ENCODE results near the gene CLEC19A. TPM values are rescaled to one million over a fixed set of nuclear protein-coding genes. Genes with fewer than 3 reads are reported as not detected.

CLEC19A gene
- total RNA-seq, 1 experiment from 2014 or later, result not detected

DNA sequence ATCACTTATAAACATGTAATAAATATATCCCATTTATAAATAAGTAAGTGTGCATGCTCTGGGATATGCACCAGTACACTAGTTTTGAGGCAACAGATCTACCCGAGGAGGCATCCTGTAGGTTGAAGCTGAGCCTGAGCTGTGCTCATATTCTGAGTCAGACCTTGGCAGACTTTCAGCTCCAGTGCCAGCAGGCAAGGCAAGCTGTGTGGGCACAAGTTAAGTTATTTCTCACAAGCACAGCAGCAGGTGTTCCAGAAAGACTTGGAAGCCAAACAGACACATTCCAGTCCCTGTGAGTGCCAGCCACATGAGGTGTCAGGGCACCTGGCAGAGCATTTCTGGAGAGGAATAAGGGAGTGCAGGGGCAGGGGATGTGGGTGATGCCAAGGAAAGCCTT lies 1.3 kb upstream of the CLEC19A start:
- intact Hi-C loops (cut with micrococcal nuclease; ENCODE audit: unreplicated experiment), result no loop called here
- Histone ChIP-seq H3K4me1 (ENCODE audit: control insufficient read depth, insufficient read depth, low read length) (no peaks in the 10 kb centered on the region), H3K36me3 (ENCODE audit: control insufficient read depth, insufficient read depth, low read length) (no peaks in the 10 kb centered on the region), H3K9me3 (ENCODE audit: control insufficient read depth, insufficient read depth, low read depth, low read length) (no peaks in the 10 kb centered on the region), H3K27me3 (ENCODE audit: control insufficient read depth, insufficient read depth, low read length) (peaks cover 2% of the 10 kb centered on the region; the same call in 1 of the 2 replicates), H3K27ac (ENCODE audit: low read length) (no peak overlapping the region), H3K4me3 (ENCODE audit: low read depth in 2 of 2, low read length in 2 of 2) (no peak overlapping the region)
- CTCF ChIA-PET, result no interaction called here
- POLR2A ChIA-PET, result no interaction called here
- in situ Hi-C loops (cut with HindIII; ENCODE audit: low pct_unique_long_range_greater_than_20kb, low sequenced_read_pairs), result no loop called here
- ATAC-seq (peak; percentile 90), DNase-seq (ENCODE audit: low read depth, low spot score) (peak; percentile 43)
- TF ChIP-seq SIN3A (IDR thresholded peaks at IDR 0.05; ENCODE audit: borderline replicate concordance, insufficient read depth, low read depth, low read length) (no peak), POLR2AphosphoS5 (IDR thresholded peaks at IDR 0.05; ENCODE audit: low read depth, low read length) (no peak), TCF7L2 (IDR thresholded peaks at IDR 0.05; ENCODE audit: low read depth, low read length) (no peak)
- TF ChIP-seq, protein P1, sequence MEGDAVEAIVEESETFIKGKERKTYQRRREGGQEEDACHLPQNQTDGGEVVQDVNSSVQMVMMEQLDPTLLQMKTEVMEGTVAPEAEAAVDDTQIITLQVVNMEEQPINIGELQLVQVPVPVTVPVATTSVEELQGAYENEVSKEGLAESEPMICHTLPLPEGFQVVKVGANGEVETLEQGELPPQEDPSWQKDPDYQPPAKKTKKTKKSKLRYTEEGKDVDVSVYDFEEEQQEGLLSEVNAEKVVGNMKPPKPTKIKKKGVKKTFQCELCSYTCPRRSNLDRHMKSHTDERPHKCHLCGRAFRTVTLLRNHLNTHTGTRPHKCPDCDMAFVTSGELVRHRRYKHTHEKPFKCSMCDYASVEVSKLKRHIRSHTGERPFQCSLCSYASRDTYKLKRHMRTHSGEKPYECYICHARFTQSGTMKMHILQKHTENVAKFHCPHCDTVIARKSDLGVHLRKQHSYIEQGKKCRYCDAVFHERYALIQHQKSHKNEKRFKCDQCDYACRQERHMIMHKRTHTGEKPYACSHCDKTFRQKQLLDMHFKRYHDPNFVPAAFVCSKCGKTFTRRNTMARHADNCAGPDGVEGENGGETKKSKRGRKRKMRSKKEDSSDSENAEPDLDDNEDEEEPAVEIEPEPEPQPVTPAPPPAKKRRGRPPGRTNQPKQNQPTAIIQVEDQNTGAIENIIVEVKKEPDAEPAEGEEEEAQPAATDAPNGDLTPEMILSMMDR (IDR thresholded peaks at IDR 0.05), result no peak
- no TSS peak for BruUV-seq (replicated peaks)

DNA sequence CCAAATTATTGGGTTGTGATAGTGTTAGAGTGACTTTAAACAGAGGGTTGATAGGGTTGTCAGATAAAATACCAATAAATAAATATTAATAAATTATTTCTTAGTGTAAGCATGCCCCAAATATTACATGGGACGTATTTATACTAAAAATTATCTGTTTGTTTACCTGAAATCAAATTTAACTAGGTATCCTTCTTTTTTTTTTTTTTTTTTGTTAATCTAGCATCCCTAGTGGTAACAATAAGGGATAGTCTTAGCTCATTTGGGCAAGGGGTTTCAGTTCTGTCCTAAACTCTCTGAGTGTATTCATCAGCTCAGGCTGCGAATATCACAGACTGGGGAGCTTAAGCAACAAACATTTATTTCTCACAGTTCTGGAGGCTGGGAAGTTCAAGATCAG lies 1.3 kb downstream of the CLEC19A start:
- intact Hi-C loops (cut with micrococcal nuclease; ENCODE audit: unreplicated experiment), result no loop called here
- no peak overlapping the region for H3K4me3 ChIP-seq (ENCODE audit: low read depth in 2 of 2, low read length in 2 of 2)
- TF ChIP-seq, protein P2, sequence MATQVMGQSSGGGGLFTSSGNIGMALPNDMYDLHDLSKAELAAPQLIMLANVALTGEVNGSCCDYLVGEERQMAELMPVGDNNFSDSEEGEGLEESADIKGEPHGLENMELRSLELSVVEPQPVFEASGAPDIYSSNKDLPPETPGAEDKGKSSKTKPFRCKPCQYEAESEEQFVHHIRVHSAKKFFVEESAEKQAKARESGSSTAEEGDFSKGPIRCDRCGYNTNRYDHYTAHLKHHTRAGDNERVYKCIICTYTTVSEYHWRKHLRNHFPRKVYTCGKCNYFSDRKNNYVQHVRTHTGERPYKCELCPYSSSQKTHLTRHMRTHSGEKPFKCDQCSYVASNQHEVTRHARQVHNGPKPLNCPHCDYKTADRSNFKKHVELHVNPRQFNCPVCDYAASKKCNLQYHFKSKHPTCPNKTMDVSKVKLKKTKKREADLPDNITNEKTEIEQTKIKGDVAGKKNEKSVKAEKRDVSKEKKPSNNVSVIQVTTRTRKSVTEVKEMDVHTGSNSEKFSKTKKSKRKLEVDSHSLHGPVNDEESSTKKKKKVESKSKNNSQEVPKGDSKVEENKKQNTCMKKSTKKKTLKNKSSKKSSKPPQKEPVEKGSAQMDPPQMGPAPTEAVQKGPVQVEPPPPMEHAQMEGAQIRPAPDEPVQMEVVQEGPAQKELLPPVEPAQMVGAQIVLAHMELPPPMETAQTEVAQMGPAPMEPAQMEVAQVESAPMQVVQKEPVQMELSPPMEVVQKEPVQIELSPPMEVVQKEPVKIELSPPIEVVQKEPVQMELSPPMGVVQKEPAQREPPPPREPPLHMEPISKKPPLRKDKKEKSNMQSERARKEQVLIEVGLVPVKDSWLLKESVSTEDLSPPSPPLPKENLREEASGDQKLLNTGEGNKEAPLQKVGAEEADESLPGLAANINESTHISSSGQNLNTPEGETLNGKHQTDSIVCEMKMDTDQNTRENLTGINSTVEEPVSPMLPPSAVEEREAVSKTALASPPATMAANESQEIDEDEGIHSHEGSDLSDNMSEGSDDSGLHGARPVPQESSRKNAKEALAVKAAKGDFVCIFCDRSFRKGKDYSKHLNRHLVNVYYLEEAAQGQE (IDR thresholded peaks at IDR 0.05; ENCODE audit: insufficient read depth in 1 of 2, low read depth in 2 of 2, low read length in 1 of 2), result no peak
- TF ChIP-seq POLR2AphosphoS5 (IDR thresholded peaks at IDR 0.05; ENCODE audit: low read depth, low read length) (no peak), SIN3A (IDR thresholded peaks at IDR 0.05; ENCODE audit: borderline replicate concordance, insufficient read depth, low read depth, low read length) (no peak), TCF7L2 (IDR thresholded peaks at IDR 0.05; ENCODE audit: low read depth, low read length) (no peak)
- TF ChIP-seq, protein P1 (IDR thresholded peaks at IDR 0.05), result no peak
- peaks cover 2% of the 10 kb centered on the region; the same call in 1 of the 2 replicates for H3K27me3 ChIP-seq (ENCODE audit: control insufficient read depth, insufficient read depth, low read length)
- in situ Hi-C loops (cut with HindIII; ENCODE audit: low pct_unique_long_range_greater_than_20kb, low sequenced_read_pairs), result no loop called here
- no TSS peak for BruUV-seq (replicated peaks)
- ChIA-PET POLR2A (no interaction called here), CTCF (no interaction called here)
- H3K9me3 ChIP-seq (ENCODE audit: control insufficient read depth, insufficient read depth, low read depth, low read length), result no peaks in the 10 kb centered on the region
- no peaks in the 10 kb centered on the region for H3K36me3 ChIP-seq (ENCODE audit: control insufficient read depth, insufficient read depth, low read length)
- H3K27ac ChIP-seq (ENCODE audit: low read length), result no peak overlapping the region
- DNase-seq (ENCODE audit: low read depth, low spot score) (no peak), ATAC-seq (no peak)
- H3K4me1 ChIP-seq (ENCODE audit: control insufficient read depth, insufficient read depth, low read length), result no peaks in the 10 kb centered on the region

Data from Panc1 (cell line).